Middle frontal gyrus (tissue), 1 donor: ENCODE data around the gene DMRTA2.

ENCODE experiments used
- DNase-seq: peaks from one replicate; pipeline ENCODE4 v3.0.0-alpha.2; 2015; ENCODE audit warnings: low spot score; ENCODE audit errors: extremely low spot score

The DMRTA2 gene

GRCh38 chr1:50424045-50424883 is 1.0 kb upstream of the DMRTA2 start:
- no peak for DNase-seq

- no peak for DNase-seq
These were observed 392 bp upstream of the DMRTA2 start for GRCh38 chr1:50423670-50424000.

GRCh38 chr1:50422675-50422945 is 633 bp downstream of the DMRTA2 start:
- DNase-seq, result no peak

DNA sequence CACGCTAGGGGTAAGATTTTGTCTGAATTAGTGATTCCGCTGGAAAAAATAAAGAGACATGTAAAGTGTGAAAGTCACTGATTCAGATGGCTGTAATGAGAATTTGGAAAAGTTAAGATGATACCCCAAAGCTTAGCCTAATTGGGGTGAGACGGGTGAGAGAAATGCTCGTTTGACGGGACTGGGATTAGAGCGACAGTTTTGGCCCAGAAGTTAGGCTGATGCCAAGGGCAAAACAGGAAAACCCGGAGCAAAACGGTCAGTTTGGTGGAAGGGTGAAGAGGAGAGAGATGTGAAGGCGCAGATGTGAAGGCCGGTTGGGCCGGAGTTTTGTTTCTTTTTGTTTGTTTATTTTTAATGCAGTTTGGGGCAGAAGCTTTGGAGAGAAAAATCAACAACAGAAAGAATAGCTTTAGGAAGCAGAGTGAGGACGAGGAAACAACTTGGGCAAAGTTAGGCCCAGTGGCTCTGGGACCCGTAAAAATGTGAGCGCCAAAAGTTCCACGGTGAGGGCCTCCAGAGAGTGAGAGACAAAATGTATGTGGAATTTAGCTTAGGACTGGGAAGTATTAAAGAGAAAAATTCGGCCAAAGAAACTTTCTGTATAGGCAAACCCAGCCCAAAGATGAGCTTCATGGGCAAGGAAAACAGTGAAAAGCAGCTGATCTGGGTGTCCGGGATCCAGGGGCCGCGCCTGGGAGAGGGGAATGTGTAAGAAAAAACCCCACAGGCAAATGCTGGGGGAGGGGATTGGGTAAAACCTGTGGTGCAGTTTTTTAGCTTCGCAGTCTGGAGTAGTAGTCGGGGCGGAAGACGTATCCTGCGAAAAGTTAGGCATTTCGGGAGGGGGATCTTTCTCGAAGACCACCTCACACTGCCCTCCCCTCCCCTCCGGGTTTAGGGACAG is 1.2 kb downstream of the DMRTA2 start:
- no peak for DNase-seq

- no peak for DNase-seq
These were observed 1.9 kb downstream of the DMRTA2 start for GRCh38 chr1:50421366-50421748.

- DNase-seq, result no peak
These were observed 2.4 kb downstream of the DMRTA2 start for GRCh38 chr1:50420689-50421365.

- DNase-seq, result no peak
These were observed 3.2 kb downstream of the DMRTA2 start for GRCh38 chr1:50419907-50420677.

GRCh38 chr1:50419192-50419906 is 3.9 kb downstream of the DMRTA2 start:
- no peak for DNase-seq

DNA sequence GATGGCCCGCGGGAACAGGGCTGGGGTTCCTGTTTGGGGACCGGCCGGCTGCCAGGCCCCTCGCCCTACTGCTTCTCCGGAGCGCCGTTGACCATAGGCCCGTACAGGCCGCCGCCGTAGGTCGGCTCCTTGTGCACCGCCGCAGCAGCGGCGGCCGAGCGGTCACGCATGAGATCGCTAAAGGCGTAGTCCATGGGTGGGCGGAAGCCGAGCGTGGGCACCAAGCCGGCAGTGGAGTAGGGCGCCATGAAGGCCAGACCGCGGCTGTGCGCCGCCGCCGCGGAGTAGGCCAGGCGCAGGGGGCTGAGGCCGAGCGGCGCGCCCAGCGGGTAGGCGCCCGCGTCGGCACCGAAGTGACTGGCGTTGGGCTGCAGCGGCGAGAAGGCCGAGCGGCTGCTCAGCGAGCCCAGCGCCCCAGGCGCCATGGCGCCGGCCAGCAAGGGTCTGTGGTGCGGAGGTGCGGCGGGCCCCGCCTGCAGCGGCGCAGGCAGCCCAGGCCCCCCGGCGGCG is 4.6 kb downstream of the DMRTA2 start:
- DNase-seq, result no peak

- no peak for DNase-seq
These were observed 5.2 kb downstream of the DMRTA2 start for GRCh38 chr1:50417946-50418599.

GRCh38 chr1:50417507-50417906 is 5.7 kb downstream of the DMRTA2 start:
- no peak for DNase-seq

GRCh38 chr1:50416553-50417453 is 6.4 kb downstream of the DMRTA2 start:
- no peak for DNase-seq

- DNase-seq, result no peak
These were observed 7.1 kb downstream of the DMRTA2 start for GRCh38 chr1:50416150-50416527.

DNA sequence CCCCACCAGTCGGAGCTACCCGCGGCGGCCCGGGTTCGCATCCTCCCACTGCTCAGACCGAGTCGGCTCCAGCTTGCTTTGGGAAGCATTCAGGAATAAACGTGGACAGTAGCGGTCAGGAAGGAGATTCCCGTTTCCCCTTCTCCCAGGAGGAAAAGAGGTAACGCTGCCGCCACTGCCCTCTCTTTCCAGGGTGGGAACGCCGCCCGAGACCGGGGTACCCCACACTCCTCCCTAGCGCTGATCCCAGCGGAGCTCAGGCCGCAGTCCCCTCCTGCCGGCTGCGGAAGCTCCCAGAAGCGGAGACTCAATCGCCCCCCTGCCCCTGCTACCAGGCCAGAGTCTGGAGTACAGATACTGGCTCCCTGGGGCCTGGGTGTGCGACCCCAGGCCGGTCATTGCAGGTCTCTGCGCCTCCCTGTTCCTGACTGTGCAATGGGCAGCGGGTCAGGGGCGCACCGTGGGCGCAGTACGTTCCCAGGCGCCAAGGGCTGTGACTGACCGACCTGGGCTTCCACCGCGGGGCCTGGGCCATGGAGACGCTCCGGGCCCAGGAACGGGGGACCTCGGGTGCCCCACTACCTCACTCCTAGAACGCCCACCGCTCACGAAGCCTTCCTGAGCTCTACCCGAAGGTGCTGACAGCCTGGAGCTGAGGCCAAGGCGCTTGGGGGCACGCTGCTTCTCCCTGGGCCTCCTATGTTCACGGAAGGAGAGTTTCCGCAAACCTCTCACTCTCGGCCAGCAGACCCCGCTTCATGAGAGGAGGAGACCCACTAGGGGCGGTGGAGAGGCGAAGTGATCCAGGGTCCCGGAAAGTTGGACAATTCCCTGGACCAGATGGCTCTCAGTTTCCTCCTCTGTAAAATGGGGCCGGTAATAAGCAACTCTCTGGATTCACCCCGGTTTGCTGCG is 7.8 kb downstream of the DMRTA2 start:
- DNase-seq, result no peak

- no peak for DNase-seq
These were observed 8.4 kb downstream of the DMRTA2 start for GRCh38 chr1:50414853-50415234.

DNA sequence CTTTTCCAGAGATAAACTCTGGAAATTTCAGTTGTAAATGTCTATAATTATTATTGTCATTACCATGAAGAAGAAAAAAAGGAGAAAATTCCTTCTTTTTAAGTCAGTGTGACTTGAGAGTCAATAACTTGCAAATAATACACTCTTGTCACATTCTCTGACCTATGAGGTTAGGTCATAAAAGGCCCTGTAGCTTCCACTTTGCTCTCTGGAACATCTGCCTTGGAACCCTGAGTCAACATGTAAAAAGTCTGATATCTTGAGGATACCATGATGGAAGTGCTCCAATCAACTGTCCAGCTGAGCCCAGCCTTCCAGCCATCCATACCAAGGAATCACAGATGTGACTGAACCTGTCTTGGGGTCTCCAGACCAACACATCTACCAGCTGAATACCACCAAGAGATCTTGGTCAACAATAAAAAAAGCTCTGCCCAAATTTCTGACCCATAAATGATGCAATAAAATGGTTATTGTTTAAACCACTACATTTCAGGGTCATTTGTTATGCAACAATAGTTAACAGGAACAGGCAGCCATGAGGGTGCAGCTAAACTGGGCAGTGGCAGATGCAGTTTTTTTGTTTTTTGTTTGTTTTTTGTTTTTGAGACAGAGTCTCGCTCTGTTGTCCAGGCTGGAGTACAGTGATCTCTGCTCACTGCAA is 10.3 kb downstream of the DMRTA2 start:
- DNase-seq, result no peak

DNA sequence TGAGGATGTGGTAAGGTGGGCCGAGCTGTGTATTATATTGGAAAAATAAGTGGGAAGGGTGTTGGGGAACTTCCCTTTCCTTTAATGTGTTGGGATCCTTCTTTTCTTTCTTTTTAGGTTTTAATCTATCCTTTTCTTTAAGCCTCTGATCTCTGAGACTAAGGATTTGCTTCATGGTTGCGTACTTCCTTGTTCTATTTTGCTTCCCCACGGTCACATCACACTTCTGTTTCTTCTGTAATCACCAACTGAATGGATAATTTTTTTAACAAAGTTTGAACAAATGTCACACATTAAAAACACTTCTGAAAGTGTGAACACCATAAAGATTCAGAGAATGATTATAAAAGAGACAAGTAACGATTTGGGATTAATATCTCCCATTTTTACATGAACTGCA is 17.4 kb downstream of the DMRTA2 start:
- DNase-seq, result no peak
